ENCODE results near the gene OXSR1. TPM values are rescaled to one million over a fixed set of nuclear protein-coding genes. Genes with fewer than 3 reads are reported as not detected.
"Not testable (repeated sequence)": the region's sequence is repeated elsewhere in the genome, so short reads cannot be mapped to it uniquely, and the experiment has no call there.

OXSR1 gene
- total and polyA plus RNA-seq, 2 experiments from 2014 or later = 20.6 to 34.1 TPM

DNA sequence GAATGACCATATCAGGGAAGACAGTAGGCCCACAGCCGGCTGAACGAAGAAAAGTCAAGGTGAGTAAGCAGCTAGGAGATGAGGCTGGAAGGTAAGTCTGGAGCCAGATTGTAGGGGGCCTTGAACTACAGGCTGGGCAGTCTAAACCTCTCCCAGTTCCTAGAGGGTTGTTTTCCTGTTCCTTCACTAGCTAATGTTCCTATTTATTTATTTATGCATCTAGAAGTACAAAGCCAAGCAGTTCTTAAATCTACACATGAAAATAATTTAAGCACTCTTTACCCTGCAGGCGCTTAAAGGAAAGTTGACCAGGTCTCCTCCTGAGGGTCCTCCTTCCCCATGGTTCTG lies 32.2 kb upstream of the OXSR1 start:
- no peaks in the 10 kb centered on the region for H3K9me3 ChIP-seq (ENCODE audit: low read depth)
- peaks cover 11% of the 10 kb centered on the region for H3K4me1 ChIP-seq (ENCODE audit: low read depth)
- peaks cover 19% of the 10 kb centered on the region for H3K36me3 ChIP-seq
- no peak for TF ChIP-seq CTCF (IDR thresholded peaks at IDR 0.05; ENCODE audit: low read depth, low read length)
- no peak for DNase-seq (ENCODE audit: low read depth in 1 of 2, low spot score in 1 of 2)
- no peak overlapping the region for H3K27ac ChIP-seq
- H3K27me3 ChIP-seq = no peaks in the 10 kb centered on the region
- H3K4me3 ChIP-seq = no peak overlapping the region

- TF ChIP-seq CTCF (IDR thresholded peaks at IDR 0.05; ENCODE audit: low read depth, low read length) = no peak
- Histone ChIP-seq H3K9me3 (ENCODE audit: low read depth) (no peaks in the 10 kb centered on the region), H3K4me3 (no peak overlapping the region), H3K27ac (no peak overlapping the region), H3K4me1 (ENCODE audit: low read depth) (peaks cover 11% of the 10 kb centered on the region), H3K27me3 (peaks cover 2% of the 10 kb centered on the region), H3K36me3 (peaks cover 19% of the 10 kb centered on the region)
- DNase-seq (ENCODE audit: low read depth in 1 of 2, low spot score in 1 of 2) = no peak
These were observed 31.6 kb upstream of the OXSR1 start for GRCh38 chr3:38133557-38134405.

DNA sequence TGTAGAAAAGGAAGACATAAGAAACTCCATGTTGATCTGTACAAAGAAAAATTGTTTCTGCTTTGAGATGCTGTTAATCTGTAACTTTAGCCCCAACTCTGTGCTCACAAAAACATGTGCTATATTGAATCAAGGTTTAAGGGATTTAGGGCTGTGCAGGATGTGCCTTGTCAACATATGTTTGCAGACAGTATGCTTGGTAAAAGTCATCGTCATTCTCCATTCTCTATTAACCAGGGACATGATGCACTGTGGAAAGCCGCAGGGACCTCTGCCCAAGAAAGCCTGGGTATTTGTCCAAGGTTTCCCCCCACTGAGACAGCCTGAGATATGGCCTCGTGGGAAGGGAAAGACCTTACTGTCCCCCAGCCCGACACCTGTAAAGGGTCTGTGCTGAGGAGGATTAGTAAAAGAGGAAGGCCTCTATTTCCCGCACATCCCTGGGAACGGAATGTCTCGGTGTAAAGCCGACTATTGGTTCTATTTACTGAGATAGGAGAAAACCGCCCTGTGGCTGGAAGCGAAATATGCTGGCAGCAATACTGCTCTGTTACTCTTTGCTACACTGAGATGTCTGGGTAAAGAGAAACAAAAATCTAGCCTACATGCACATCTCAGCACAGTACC lies 30.7 kb upstream of the OXSR1 start:
- Histone ChIP-seq H3K4me1 (ENCODE audit: low read depth) (peaks cover 11% of the 10 kb centered on the region), H3K36me3 (peaks cover 13% of the 10 kb centered on the region)
- not testable (repeated sequence) for H3K27me3 ChIP-seq; H3K27ac ChIP-seq; DNase-seq (ENCODE audit: low read depth in 1 of 2, low spot score in 1 of 2); H3K9me3 ChIP-seq (ENCODE audit: low read depth); H3K4me3 ChIP-seq

DNA sequence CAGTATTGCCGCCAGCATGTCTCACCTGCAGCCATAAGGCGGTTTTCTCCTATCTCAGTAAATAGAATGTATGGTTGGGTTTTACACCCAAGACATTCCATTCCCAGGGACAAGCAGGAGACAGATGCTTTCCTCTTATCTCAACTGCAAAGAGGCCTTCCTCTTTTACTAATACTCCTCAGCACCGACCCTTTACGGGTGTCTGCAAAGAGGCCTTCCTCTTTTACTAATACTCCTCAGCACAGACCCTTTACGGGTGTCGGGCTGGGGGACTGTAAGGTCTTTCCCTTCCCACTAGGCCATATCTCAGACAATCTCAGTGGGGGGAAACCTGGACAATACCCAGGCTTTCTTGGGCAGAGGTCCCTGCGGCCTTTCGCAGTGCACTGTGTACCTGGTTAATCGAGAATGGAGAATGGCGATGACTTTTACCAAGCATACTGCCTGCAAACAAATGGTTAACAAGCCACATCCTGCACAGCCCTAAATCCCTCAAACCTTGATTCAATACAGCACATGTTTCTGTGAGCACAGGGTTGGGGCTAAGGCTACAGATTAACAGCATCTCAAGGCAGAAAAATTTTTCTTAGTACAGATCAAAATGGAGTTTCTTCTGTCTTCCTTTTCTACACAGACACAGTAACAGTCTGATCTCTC lies 29.6 kb upstream of the OXSR1 start:
- DNase-seq (ENCODE audit: low read depth in 1 of 2, low spot score in 1 of 2); H3K27me3 ChIP-seq; H3K9me3 ChIP-seq (ENCODE audit: low read depth): not testable (repeated sequence)
- Histone ChIP-seq H3K4me1 (ENCODE audit: low read depth) (peaks cover 11% of the 10 kb centered on the region), H3K4me3 (peak overlapping the region; percentile 80), H3K27ac (peak overlapping the region; percentile 82), H3K36me3 (peaks cover 12% of the 10 kb centered on the region)

DNA sequence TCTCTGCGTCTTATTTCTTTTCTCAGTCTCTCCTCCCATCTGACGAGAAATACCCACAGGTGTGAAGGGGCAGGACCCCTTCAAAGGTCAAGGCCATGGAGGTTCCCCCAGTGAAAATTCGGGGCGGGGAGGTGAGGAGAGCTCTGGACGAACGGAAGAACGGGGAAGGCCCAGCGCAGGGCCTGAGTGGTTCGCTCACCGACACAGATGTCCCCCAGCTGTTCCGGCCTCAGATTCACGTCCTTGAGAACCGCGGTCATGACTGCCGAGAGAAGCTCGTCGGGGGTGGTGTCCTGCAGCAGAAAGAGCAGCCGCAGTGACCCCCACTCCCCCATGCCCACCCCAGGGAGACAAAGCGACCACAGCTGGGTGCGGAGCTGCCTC lies 29.0 kb upstream of the OXSR1 start:
- H3K4me1 ChIP-seq (ENCODE audit: low read depth) = peaks cover 11% of the 10 kb centered on the region
- no peak for TF ChIP-seq CTCF (IDR thresholded peaks at IDR 0.05; ENCODE audit: low read depth, low read length)
- H3K36me3 ChIP-seq = peaks cover 8% of the 10 kb centered on the region
- no peaks in the 10 kb centered on the region for H3K9me3 ChIP-seq (ENCODE audit: low read depth)
- peak overlapping the region; percentile 82 for H3K27ac ChIP-seq
- peak; percentile 41 to 66 for DNase-seq (ENCODE audit: low read depth in 1 of 2, low spot score in 1 of 2)
- peak overlapping the region; percentile 80 for H3K4me3 ChIP-seq
- peaks cover 9% of the 10 kb centered on the region for H3K27me3 ChIP-seq

- no peaks in the 10 kb centered on the region for H3K9me3 ChIP-seq (ENCODE audit: low read depth)
- peaks cover 11% of the 10 kb centered on the region for H3K4me1 ChIP-seq (ENCODE audit: low read depth)
- H3K4me3 ChIP-seq = peak within 1 kb of the TSS; percentile 80
- H3K27me3 ChIP-seq = peaks cover 9% of the 10 kb centered on the region
- peak within 1 kb of the TSS; percentile 82 for H3K27ac ChIP-seq
- H3K36me3 ChIP-seq = peaks cover 8% of the 10 kb centered on the region
- peak; percentile 99 to 100 for DNase-seq (ENCODE audit: low read depth in 1 of 2, low spot score in 1 of 2)
- TF ChIP-seq CTCF (IDR thresholded peaks at IDR 0.05; ENCODE audit: low read depth, low read length) = no peak
These were observed 28.3 kb upstream of the OXSR1 start, which contains the start of gene ACAA1 for GRCh38 chr3:38136777-38137614. Gene ACAA1 (minus strand): TSS chr3:38137127. CDS start chr3:38137035, 92 bp downstream.

All from cardiac muscle cell (in vitro differentiated cells and primary cell).